GM19463 (cell line): ENCODE measurements around the gene EYS.

Experiments
- ATAC-seq: cut with Tn5 transposase; IDR thresholded peaks from one replicate; pipeline ENCODE4 v1.9.1; 2021; ENCODE audit warnings: mild to moderate bottlenecking, moderate library complexity; ENCODE audit not compliant: unreplicated experiment

The EYS gene

DNA sequence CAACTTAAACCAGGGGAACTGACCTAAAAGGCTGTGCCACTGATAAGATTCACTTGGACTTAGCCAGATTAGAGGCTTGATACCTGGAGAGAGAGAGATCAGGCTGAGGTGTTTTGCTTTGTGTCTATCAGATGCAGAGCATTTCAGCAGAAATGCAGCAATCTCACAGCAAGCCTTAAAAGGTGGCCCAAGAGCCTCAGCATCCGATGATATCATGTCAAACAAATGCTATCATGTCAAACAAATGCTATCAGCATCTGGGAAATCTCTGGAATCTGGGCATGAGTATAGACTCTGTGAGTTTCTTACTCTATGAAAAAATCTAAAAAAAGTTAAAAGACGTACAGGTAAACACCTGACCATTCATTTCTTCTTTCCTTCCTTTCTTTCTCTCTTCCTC, 718.9 kb downstream of the EYS start:
- ATAC-seq = no peak

DNA sequence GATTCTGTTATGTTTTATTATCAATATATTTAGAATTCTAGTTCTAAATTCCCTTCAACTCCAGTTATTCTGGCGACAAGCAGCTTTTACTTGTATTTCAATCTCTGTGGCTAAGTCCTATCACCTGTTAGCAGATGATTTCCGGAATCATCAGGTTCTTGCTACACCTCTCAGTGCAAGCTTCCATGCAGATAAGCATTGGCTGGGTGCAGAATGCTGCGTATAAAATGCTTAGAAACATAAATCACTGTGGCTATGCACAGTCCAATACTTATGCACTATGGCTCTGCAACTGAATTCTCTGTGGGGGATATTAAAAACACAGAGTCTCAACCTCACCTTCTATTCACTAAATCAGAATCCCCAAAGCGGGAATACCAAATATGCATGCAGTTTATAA, 720.0 kb downstream of the EYS start:
- no peak for ATAC-seq

DNA sequence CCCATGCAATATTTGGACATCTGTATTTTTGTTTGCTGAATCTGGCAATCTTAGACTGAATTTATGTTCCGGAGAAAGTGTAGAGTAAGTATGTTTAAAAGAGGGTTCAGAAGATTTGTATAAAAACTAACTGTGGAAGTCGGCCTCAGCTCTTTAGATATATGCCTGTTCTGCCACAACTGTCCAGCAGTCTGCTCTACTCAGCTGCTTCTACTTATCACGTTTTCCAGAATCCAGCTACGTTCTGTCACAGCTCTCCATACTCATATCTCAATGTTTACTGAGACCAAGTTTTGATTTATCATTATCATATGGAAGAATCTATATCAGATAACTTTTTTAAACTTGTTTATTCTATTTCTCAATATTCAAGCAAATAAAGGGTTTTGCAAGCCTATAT, 721.3 kb downstream of the EYS start:
- ATAC-seq = no peak

DNA sequence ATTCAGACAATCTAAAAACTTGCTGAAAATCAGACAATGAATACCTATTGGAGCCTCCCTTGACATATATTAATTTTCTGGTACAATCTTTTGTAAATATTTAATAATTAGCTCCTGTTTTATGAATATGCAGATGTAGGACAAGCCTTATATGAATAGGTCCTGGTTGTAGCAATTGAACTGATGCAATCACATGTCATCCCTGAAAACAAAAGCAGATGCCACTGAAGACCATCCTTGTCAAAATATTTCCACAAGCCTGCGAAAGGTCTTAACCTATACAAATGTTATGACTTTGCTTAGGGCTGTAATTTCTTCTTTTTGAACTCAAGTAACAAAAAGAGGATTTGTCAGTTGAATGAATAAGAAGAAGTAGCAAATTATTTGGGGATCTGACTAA, 722.1 kb downstream of the EYS start:
- ATAC-seq = no peak

DNA sequence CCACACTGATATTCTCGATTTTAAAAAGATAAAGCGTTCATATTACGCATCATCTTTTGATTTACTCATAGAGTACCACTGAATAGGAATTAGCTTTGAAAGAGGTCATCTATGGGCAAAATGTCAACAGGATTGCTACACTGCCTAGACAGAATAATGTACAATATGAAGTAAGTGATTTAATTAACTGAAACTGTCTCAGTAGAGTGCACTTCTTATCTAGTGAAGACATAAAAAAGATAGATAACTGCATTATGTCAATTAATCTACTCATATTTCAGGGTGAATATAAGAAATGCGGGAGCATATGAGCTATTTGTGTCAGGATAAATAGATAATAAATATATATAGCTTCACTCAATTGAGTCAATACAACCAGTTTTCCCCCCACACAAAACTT, 723.9 kb downstream of the EYS start:
- ATAC-seq = no peak

DNA sequence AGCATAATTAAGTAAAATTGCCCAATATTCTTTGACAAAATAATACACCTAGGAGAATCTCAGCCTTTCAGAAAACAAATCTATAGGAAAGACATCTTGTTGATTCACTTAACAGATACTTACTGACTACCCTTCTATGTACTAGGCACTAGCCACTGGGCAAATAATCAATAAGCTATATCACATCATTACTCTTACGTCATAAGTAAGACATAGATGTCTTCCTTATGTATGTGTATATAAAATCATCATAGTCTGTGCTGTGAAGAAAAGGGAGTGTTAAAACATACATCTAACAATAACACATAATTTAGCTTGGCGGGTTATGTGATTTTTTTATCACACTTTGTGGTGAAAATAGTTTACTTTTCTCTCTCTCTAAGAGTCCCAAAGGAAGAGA, 733.9 kb downstream of the EYS start:
- no peak for ATAC-seq

DNA sequence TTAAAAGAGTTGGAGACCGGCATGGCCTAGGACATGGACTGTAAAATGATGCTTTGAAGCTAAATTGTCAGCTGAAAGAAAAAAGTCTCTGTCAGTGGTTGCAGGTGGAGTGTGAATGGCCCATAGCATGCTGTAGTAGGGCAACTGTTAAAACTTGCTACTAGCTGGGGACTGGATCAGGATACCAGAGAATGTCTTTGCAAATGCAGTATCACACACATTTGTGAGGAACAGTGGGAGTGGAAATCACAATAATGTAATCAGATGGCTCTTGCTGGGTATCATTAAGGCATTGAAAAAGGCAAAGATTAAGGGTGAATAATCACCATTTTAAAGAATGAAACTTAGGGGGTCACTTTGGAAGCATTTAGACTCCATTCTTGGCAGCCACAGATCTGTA, 737.9 kb downstream of the EYS start:
- no peak for ATAC-seq

DNA sequence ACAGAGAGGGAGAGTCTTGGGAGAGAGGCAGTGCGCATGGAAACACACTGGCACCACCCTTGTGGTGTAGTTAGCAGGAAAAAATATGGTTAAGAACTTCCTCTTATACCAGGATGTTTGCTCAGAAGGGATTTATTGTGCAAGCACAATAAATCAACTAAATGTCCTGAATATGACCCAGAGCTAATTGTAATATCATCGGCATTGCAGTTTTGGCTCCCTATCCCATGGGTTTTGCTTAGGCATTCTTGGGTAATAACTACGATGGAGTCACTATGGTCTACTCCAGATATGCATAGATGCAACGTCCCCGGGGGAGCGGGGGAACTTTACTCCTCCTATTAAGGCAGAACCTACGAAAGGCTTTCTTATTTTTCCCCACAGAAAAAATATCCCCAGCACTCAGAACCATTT, 751.6 kb downstream of the EYS start:
- no peak for ATAC-seq

DNA sequence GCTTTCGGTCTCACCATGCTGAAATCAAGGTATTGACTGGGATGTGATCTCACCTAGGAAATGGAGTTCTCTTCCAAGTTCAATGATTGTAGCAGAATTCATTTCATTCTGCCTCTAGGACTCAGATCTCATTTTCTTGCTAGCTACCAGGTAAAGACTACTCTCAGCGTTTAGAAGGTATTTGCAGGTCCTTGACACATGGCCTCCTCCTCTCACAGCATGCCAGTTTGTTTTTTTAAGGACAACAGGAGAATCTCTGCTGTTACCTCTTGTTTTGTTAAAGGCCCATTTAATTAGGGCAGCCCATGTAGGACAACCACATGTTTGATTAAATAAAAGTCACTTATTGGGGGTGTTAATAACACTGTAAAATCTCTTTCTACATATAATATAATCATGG, 757.8 kb downstream of the EYS start:
- ATAC-seq = no peak

DNA sequence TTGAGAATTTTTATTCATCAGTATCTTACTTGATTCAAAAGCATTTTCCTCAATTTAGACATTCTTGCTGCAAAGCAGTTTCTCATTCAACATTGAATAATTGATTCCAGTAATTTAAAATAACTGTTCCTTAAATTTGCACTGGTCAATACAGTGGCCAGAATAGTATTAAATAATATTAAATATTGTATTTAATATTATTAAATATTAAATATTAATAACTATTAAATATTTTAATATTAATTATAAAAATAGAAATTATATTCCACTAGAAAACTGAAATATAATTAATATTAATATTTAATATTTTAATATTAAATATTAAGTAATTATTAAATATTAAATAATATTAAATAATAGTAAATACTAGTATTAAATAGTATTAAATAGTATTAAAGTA, 758.8 kb downstream of the EYS start:
- ATAC-seq = no peak

DNA sequence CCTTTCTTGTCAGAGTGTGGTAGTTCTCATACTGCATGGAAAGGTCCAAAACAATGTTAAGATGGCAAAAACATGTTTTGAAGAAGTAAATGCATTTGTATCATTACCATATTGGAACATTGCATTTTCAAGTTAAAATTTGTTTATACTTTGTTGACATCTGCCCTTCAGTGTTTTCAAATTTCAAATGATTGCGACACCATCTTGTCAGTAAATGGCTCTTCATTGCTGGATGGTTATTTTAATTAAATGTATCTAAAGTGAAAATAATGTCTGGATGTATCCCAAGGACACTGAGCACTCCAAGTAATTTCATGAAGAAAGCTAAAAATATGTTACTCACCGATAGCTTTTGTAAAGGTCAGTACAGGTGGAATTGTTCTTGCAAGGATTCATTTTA, 761.6 kb downstream of the EYS start:
- ATAC-seq = no peak

DNA sequence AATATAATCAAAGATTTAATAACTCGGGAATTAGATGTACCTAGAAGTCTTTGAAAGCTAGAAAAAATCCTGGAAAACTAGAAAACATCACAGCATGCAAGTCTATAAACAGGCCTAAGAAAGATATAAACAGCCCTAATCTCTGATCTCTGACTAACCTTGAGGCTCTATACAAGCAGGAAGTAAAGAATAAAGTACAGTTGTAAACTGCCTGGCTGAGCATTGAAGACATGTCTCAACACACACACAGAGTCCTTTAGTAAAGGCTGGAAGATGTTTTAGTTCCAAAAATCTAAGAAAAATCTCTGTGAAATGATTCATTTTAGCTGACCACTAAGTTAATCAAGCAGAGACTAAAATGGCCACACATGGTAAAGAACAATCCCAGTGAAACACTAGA, 774.5 kb downstream of the EYS start:
- ATAC-seq = no peak

DNA sequence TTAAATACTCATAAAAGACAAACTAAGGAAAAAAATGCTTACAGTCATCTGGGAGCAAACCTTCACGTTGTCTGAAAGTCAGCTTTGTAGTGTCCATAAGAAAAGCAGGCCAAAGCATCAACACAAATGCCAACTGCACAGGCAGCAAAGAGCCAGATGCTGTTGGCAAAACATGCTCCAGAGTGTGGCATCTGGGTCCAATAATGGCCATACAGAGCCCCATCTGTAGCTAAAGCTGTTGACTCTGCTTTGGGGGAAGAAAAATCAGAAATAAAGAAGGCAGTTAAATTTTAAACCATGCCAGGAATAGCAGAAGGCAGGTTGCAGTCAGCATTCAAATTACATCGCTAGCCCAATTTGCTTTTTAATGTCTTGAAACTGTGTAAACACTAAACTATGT, 776.3 kb downstream of the EYS start:
- no peak for ATAC-seq

DNA sequence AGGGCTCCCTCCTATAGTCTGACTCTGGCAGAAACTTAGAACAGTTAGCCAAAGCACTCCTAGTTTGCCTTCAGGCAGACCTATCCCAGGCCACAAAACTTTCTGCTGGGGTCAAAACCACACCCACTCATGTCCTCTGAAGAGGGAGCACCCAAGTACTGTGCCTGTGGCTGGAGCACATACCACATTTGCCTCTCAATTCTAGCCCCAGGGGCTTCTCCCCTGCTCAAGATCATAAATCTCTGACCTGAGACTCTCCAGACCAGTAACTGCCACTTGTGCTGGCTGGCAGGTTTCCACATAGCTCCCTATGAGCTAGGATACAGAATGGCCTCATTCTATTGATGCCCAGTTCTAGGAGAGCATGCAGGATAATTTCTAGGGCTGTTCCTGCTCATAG, 781.0 kb downstream of the EYS start:
- ATAC-seq = no peak

DNA sequence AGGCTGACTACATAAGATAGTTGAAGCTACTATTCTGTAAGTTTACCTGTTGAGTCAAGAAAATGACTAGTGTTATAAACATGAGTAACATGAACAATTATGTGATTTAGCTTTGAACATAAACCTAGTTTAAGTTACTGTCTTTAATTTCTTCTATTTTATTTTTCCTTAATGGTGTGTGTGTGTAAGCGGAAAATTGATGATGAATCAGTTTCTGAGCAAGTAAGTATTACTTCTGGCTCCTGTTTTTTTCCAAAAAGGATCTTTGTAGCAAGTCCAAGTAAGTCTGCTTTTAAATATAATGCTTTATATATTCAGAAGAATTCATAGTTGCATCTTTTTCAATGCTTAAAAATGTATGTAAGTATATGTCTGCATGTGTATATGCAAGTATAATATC, 786.8 kb downstream of the EYS start:
- ATAC-seq = no peak

DNA sequence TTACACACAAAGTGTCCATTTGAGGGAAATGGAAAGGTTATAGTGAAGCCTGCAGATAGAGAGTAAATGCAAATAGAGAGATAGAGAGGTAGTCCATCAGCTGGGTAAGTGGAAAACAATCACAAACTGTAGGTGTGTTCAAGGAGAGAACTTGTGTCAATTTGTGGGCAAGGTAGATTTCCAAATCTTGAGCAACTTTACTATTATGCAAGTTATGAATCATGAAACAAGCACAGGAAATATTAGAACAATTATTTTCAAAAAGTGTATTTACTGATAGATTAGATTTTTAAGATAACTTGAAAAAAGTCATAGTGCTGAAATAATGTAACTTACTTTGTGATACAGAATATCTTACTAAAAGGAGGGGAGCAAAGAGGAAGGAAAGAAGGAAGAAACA, 792.9 kb downstream of the EYS start:
- no peak for ATAC-seq

DNA sequence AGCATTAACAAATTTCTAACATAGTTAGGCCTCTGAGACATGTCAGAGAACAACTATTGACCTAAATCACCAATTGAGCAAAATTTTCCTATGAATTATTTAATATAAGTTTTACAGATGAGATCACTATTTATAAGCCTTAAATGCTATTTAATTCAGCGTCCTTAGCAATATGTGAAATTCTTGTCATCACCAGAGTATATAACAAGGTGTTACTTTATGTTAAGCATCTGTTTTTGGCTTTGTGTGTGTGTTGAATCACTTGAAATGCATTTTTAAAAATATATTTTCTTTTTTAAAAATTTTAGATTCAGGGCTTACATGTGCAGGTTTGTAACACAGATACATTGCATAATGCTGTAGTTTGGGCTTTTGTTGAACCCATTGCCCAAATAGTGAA, 794.1 kb downstream of the EYS start:
- ATAC-seq = no peak

DNA sequence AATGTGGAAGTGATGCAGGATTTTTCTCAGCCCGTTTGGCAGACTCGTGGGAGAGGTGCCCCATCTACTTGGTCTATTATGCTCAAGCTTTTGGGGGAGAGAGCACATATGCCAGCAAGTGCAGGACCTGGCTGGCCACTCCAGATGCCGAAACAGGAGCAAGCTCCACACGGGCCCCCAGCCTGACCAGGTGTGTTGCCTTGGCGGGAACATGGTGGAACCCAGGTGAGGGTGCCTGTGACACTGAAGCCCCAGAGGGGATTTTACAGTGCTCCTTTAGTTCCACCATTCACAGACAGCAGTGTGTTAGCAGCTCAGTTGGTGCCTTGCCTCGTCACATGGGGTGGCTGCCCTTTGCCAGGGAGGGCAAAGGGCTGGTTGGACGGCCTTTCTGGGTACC, 798.9 kb downstream of the EYS start:
- no peak for ATAC-seq

DNA sequence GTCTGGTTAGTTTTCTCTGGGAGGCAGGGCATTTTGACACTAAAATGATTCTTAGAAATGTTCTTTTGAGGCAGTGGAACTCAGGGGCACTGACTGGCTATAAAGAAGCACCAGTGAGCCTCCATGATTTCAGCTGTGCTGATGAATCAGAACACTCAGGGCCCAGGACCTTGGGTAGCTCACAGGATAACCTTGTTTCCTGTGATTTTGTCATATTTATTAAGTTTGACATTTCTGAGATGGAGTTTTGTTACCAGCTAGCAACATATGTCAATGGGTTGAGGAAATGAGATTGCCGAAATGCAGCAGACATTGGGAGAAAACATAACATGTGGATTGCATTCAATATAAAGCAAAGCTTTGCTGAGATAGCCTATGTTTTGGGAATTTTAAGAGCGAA, 802.4 kb downstream of the EYS start:
- ATAC-seq = no peak

DNA sequence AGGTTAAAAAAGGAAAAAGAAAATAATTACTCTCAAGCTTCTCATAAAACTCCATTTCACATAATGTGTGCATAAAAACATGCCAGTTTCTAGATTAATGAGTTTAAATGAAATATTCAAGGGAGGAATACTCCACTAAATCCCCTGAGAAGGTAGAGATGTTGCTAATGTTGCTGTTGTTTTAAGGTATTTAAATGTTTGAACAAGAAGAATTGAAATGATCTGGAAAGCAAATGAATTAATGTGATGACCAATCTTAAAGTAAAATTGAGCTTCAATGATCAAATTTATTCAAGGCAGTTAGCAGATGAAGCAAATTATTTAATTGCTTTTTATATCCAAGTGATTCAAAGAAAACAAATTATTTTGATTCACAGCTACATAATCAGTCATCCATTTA, 804.4 kb downstream of the EYS start:
- ATAC-seq = no peak

DNA sequence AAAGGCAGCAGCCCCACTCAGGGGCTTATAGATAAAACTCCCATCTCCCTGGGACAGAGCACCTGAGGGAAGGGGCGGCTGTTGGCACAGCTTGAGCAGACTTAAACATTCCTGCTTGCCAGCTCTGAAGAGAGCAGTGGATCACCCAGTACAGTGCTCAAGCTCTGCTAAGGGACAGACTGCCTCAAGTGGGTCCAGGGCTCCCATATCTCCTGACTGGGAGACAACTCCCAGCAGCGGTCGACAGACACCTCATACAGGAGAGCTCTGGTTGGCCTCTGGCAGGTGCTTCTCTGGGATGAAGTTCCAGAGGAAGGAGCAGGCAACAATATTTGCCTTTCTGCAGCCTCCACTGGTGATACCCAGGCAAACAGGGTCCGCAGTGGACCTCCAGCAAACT, 810.1 kb downstream of the EYS start:
- ATAC-seq = no peak

DNA sequence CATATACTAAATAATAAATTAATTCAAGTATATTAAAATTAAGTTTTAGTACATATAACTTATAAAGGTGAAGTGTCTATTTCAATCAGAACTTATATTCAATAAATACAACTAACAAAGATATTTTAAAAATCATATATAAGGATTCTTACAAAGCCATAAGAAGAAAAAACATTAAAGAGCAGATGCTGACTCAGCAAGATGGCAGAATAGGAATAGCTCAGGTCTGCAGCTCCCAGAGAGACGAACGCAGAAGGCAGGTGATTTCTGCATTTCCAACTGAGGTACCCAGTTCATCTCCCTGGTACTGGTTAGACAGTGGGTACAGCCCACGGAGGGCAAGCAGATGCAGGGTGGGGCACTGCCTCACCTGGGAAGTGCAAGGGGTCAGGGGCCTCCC, 811.1 kb downstream of the EYS start:
- no peak for ATAC-seq

DNA sequence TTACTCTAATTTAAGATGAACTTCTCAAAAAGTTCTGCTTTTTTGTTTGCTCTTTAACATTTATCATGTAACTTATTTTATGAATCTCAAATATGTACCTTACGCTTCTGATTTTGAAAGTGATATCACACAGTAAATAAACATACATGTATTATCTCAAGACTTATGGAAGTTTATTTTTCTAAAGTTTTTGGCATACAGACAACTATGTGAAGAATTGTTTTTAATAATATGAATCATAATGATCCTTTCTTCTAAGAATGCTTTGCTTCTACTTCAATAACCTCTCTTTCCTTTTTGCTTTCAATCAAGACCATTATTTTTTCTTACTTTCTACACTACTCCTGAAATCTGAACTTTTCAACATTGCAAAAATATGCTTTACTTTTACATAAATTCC, 816.4 kb downstream of the EYS start:
- ATAC-seq = no peak

DNA sequence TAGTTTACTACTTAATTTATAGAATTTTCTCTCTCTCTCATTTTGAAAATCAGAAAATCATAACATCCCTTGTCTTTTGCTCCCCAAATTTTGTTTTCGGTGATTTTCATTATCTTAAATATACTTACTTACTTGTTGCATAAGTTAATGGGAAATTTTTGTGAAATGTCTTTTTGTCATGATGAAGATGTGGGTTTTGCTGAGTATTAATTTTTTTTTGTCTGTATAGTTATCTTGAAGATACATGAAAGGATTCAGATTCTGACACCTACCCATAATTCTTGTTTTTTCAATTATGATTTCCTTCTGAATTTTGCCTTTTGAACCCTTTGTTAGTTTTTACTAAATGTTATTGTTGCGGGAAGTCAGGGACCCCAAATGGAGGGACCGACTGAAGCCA, 817.9 kb downstream of the EYS start:
- ATAC-seq = no peak
